B cell (primary cell): ENCODE results near the gene ACSS1.

Experiments
- CTCF ChIP-seq: fragments of 200-600 bp; IDR thresholded peaks from one replicate; pipeline ENCODE4 v1.8.0; 2022; ENCODE audit warnings: antibody characterized with exemption, mild to moderate bottlenecking
- EZH2 ChIP-seq: IDR thresholded peaks from 2 replicates; pipeline ENCODE4 v1.6.1; 2012; ENCODE audit warnings: borderline replicate concordance, low read depth, mild to moderate bottlenecking, moderate library complexity, low read length; ENCODE audit not compliant: insufficient read depth, poor library complexity, severe bottlenecking

- TF ChIP-seq CTCF: no peak
- TF ChIP-seq EZH2: no peak
Observed at GRCh38 chr20:24968278-24968800, 89.6 kb downstream of the ACSS1 start.
